Body of pancreas (tissue), 4 donors: ENCODE data around the gene LTB.

Experiments used
- CTCF ChIP-seq, 7 experiments: fragments of 450-650 bp in 4 of 7; fragments of 200-600 bp in 3 of 7; sonication (generic) in 3 of 7; IDR thresholded peaks; one replicate each; pipeline ENCODE4 v1.5.1; 2016 to 2019; ENCODE audit warnings: antibody characterized with exemption in 7 of 7
- POLR2A ChIP-seq, 3 donors: fragments of 450-650 bp; IDR thresholded peaks; one replicate each; pipeline ENCODE4 v1.6.1; 2016; ENCODE audit warnings: antibody characterized with exemption in 3 of 3, mild to moderate bottlenecking in 2 of 3

- TF ChIP-seq CTCF (IDR thresholded peaks at IDR 0.05) (no peak), POLR2A (IDR thresholded peaks at IDR 0.05) (no peak)
Measured at GRCh38 chr6:31582230-31582643, at the start of gene LTB.
